ENCODE data around the gene TUBB6. TPM values are rescaled to one million over a fixed set of nuclear protein-coding genes. Genes with fewer than 3 reads are reported as not detected.

TUBB6 gene
- total and polyA plus RNA-seq, 2 of the 13 experiments (the other 11 are each of a cell fraction or from before 2014, with no cell fraction given) = 9.9 to 28.6 TPM

DNA sequence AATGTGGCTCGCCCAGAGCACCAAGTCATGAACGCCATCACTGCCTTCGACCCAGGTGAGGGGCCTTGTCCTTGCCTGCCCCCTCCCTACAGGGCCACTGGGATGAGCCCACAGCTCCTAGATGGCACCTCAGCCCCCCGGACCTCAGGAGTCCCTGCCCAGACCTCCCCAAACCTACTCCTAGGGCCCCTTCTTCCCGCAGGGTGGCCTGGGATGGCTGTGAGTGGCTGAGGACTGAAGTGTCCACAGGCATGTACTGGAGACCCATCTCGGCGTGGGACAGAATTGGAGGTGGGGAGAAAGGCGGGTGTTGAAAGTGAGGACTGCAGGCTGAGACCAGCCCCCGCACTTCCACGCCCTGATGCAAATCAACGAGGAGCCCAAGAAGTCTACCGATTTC lies 2.8 kb upstream of the TUBB6 start:
- ATAC-seq (no peak), FAIRE-seq (no peak), DNase-seq (ENCODE audit: low spot score) (no peak)
- TF ChIP-seq MIXL1 (CRISPR knock-in tag; IDR thresholded peaks at IDR 0.05) = no peak
- TF ChIP-seq, protein P1, sequence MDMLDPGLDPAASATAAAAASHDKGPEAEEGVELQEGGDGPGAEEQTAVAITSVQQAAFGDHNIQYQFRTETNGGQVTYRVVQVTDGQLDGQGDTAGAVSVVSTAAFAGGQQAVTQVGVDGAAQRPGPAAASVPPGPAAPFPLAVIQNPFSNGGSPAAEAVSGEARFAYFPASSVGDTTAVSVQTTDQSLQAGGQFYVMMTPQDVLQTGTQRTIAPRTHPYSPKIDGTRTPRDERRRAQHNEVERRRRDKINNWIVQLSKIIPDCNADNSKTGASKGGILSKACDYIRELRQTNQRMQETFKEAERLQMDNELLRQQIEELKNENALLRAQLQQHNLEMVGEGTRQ (IDR thresholded peaks at IDR 0.05; ENCODE audit: low read depth, low read length) = no peak
- TF ChIP-seq, protein P1 (CRISPR knock-in tag; IDR thresholded peaks at IDR 0.05; ENCODE audit: borderline replicate concordance) = no peak
- no peak for TF ChIP-seq CCAR2 (optimal IDR thresholded peaks at IDR 0.05; ENCODE audit: low read depth, low read length)
- TF ChIP-seq ZNF781 (CRISPR knock-in tag; IDR thresholded peaks at IDR 0.05; ENCODE audit: borderline replicate concordance, not compliant biosample characterization) = no peak
- no peak for TF ChIP-seq TRIM24 (CRISPR knock-in tag; IDR thresholded peaks at IDR 0.05)
- TF ChIP-seq NFATC3 (CRISPR knock-in tag; IDR thresholded peaks at IDR 0.05) = no peak
- TF ChIP-seq RBM22 (optimal IDR thresholded peaks at IDR 0.05; ENCODE audit: low read length) = no peak
- no peak for TF ChIP-seq ZNF382 (CRISPR knock-in tag; IDR thresholded peaks at IDR 0.05; ENCODE audit: borderline replicate concordance)
- no peak for TF ChIP-seq ZFP62 (CRISPR knock-in tag; IDR thresholded peaks at IDR 0.05)
- TF ChIP-seq ELF3 (CRISPR knock-in tag; IDR thresholded peaks at IDR 0.05) = no peak
- no peak for TF ChIP-seq ZNF282 (IDR thresholded peaks at IDR 0.05; ENCODE audit: partially characterized antibody)
- TF ChIP-seq, protein P2, sequence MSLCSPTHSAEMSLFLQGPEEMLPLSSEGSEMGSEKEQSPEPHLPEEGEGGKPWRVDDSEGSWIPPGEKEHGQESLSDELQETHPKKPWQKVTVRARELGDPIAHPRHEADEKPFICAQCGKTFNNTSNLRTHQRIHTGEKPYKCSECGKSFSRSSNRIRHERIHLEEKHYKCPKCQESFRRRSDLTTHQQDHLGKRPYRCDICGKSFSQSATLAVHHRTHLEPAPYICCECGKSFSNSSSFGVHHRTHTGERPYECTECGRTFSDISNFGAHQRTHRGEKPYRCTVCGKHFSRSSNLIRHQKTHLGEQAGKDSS (CRISPR knock-in tag; IDR thresholded peaks at IDR 0.05; ENCODE audit: borderline replicate concordance, low read depth) = no peak
- TF ChIP-seq NR1H2 (CRISPR knock-in tag; IDR thresholded peaks at IDR 0.05; ENCODE audit: borderline replicate concordance, low read depth) = no peak
- BruUV-seq (replicated peaks) = no TSS peak
- 52% methylated on average over 12 of the region's 12 CpGs for WGBS (ENCODE audit: low lambda C conversion rate)
- no peak overlapping the region; a peak in 1 of 6 replicates for H3K4me3 ChIP-seq (replicated peaks in 1 of 3; ENCODE audit: insufficient read depth in 1 of 3, low read depth in 2 of 3, low read length in 3 of 3)
- H3K4me1 ChIP-seq (ENCODE audit: insufficient read depth, low read length) = peaks cover 48% of the 10 kb centered on the region
- no peaks in the 10 kb centered on the region for H3K79me2 ChIP-seq (ENCODE audit: insufficient read depth, low read length)
- H2AFZ ChIP-seq (ENCODE audit: low read length) = no peak overlapping the region
- no peak overlapping the region for H3K27ac ChIP-seq (ENCODE audit: extremely low read length, insufficient read depth, low read length)
- H3K9ac ChIP-seq (ENCODE audit: insufficient read depth, low read depth, low read length) = no peak overlapping the region
- in situ Hi-C loops (cut with HindIII; ENCODE audit: extremely low pct_ligation_motif_present, low pct_unique_long_range_greater_than_20kb) = no loop called here
- no peaks in the 10 kb centered on the region for H3K36me3 ChIP-seq (replicated peaks in 1 of 2; ENCODE audit: control insufficient read depth in 1 of 2, insufficient read depth in 2 of 2, low read length in 2 of 2)
- no peaks in the 10 kb centered on the region for H3K9me3 ChIP-seq (ENCODE audit: low read length)
- CTCF ChIA-PET (ENCODE audit: low intra/inter-chr PET ratio, low total read pairs) = no interaction called here
- intact Hi-C loops (cut with micrococcal nuclease; ENCODE audit: unreplicated experiment) = loop anchor here (5.0 kb wide), 1 partner anchor 33 kb away; no protein-coding TSS in a partner anchor
- POLR2A ChIA-PET = no interaction called here
- 0 out of 2 replicates have a peak overlapping the region, but pooled peaks have one; percentile 3 for H3K4me2 ChIP-seq (ENCODE audit: low read depth, low read length)
- no peaks in the 10 kb centered on the region for H4K20me1 ChIP-seq (ENCODE audit: insufficient read depth, low read length)
- peaks cover 7 to 53% of the 10 kb centered on the region in 2 experiments for H3K27me3 ChIP-seq (ENCODE audit: control insufficient read depth in 1 of 2, insufficient read depth in 2 of 2, low read length in 2 of 2)

Measured in HepG2 (cell line).